Osteocyte (in vitro differentiated cells): ENCODE data around the gene FAHD1. TPM values are rescaled to one million over a fixed set of nuclear protein-coding genes. Genes with fewer than 3 reads are reported as not detected.

Experiments
- DNase-seq: peaks from one replicate; pipeline ENCODE4 v3.0.0; 2021; ENCODE audit warnings: mixed read lengths; ENCODE audit not compliant: unreplicated experiment; ENCODE audit errors: extremely low spot score
- H3K27ac Mint-ChIP-seq: one replicate; pipeline ENCODE4 v1.8.0; 2021; ENCODE audit warnings: mild to moderate bottlenecking, mixed read lengths; ENCODE audit not compliant: unreplicated experiment
- H3K27me3 Mint-ChIP-seq: one replicate; pipeline ENCODE4 v1.8.0; 2021; ENCODE audit warnings: mixed read lengths; ENCODE audit not compliant: unreplicated experiment
- H3K36me3 Mint-ChIP-seq: one replicate; pipeline ENCODE4 v1.8.0; 2021; ENCODE audit warnings: mixed read lengths; ENCODE audit not compliant: unreplicated experiment
- H3K4me1 Mint-ChIP-seq: one replicate; pipeline ENCODE4 v1.8.0; 2021; ENCODE audit warnings: mixed read lengths; ENCODE audit not compliant: unreplicated experiment
- H3K4me3 Mint-ChIP-seq: one replicate; pipeline ENCODE4 v1.8.0; 2021; ENCODE audit warnings: mild to moderate bottlenecking, moderate library complexity, mixed read lengths; ENCODE audit not compliant: unreplicated experiment
- H3K9me3 Mint-ChIP-seq: one replicate; pipeline ENCODE4 v1.8.0; 2021; ENCODE audit warnings: mixed read lengths; ENCODE audit not compliant: unreplicated experiment
- total RNA-seq: library from RNA; stranded (reverse); gene quantifications from 2 replicates; pipeline ENCODE4 v1.2.1, GENCODE V29; 2021
- TF ChIP-seq, protein P1 (sequence below): fragments of 200-600 bp; sonication (generic); IDR thresholded peaks from 2 replicates; pipeline ENCODE4 v1.5.0; 2021; ENCODE audit warnings: antibody characterized with exemption, mild to moderate bottlenecking, moderate library complexity

Gene FAHD1
- total RNA-seq, 1 donor from 2014 or later = 25.9 TPM

DNA sequence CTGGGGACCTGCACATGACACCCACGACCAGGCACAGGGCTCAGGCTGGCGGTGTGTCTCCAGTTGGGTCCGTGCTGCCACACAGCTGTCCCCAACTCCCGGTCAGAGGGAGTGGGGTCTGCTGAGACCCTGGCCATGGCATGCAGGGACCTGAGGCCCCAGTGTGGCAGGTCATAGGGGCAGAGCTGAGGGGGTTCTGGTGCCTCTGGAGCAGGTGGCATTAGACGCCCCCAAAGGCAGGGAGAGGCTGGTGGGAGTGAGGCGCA is 40.0 kb upstream of the FAHD1 start:
- Mint-ChIP-seq H3K36me3 (peaks cover 5% of the 10 kb centered on the region), H3K27ac (no peak overlapping the region), H3K9me3 (no peaks in the 10 kb centered on the region), H3K27me3 (no peaks in the 10 kb centered on the region), H3K4me1 (peaks cover 13% of the 10 kb centered on the region), H3K4me3 (no peak overlapping the region)
- TF ChIP-seq, protein P1, sequence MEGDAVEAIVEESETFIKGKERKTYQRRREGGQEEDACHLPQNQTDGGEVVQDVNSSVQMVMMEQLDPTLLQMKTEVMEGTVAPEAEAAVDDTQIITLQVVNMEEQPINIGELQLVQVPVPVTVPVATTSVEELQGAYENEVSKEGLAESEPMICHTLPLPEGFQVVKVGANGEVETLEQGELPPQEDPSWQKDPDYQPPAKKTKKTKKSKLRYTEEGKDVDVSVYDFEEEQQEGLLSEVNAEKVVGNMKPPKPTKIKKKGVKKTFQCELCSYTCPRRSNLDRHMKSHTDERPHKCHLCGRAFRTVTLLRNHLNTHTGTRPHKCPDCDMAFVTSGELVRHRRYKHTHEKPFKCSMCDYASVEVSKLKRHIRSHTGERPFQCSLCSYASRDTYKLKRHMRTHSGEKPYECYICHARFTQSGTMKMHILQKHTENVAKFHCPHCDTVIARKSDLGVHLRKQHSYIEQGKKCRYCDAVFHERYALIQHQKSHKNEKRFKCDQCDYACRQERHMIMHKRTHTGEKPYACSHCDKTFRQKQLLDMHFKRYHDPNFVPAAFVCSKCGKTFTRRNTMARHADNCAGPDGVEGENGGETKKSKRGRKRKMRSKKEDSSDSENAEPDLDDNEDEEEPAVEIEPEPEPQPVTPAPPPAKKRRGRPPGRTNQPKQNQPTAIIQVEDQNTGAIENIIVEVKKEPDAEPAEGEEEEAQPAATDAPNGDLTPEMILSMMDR = no peak
- DNase-seq = no peak

DNA sequence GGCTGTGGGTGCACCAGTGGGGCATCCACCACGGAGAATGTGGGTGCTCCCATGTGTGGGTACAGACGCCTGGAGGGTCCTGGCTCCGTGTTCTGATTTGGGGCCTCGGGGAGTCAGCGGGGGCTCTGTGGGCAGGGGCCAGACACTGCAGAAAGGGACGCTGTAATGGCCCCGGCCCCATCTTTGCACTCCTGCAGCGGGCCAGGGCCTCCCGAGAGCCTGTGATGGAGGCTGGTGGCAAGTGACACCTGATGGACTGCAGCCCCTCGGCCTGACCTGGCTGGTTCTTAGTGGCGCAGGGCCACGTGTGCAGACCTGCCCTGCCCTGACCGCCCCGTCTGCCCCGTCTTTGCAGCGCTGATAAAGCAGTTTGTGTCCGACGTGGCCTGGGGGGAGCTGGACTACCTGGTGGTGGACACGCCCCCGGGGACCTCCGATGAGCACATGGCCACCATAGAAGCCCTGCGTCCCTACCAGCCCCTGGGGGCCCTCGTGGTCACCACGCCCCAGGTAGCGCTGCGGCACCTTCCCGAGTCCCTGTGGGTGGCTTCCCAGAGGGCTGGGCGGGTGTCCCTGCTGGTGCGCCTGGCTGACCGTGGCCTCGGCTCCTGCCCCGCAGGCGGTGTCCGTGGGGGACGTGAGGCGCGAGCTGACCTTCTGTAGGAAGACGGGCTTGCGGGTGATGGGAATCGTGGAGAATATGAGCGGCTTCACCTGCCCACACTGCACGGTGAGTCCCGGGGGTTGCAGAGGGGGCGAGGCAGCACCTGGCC is 39.5 kb upstream of the FAHD1 start:
- H3K9me3 Mint-ChIP-seq = no peaks in the 10 kb centered on the region
- no peaks in the 10 kb centered on the region for H3K27me3 Mint-ChIP-seq

DNA sequence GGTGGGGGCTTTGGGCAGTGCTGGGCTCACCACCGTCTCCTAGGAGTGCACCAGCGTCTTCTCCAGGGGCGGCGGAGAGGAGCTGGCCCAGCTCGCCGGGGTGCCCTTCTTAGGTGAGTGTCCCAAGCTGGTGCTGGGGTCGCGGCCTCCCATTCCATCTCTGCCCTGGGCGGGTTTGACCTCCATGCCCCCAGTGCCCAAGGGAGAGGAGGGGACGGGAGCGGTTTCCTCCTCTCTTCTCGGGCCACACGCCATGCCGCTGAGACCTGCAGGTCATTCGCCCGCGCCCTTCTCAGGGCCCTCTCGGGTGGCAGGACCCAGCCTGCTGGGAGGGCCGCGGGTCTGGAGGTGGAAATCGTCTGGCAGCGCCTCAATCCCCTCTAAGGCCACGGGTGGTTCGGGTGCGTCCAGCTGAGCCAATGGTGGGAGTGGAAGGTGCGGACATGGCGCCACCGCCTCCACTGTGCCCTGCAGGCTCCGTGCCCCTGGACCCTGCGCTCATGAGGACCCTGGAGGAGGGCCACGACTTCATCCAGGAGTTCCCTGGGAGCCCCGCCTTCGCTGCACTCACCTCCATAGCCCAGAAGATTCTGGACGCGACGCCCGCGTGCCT is 38.8 kb upstream of the FAHD1 start:
- Mint-ChIP-seq H3K4me1 (peaks cover 11% of the 10 kb centered on the region), H3K27me3 (no peaks in the 10 kb centered on the region), H3K27ac (no peak overlapping the region), H3K9me3 (no peaks in the 10 kb centered on the region), H3K36me3 (peaks cover 5% of the 10 kb centered on the region), H3K4me3 (no peak overlapping the region)
- TF ChIP-seq, protein P1 = no peak
- DNase-seq = no peak

More for the DNA sequence above, 39.5 kb upstream of the FAHD1 start:
- H3K27ac Mint-ChIP-seq = no peak overlapping the region
- DNase-seq = no peak
- TF ChIP-seq, protein P1 = no peak
- no peak overlapping the region for H3K4me3 Mint-ChIP-seq
- H3K4me1 Mint-ChIP-seq = peaks cover 13% of the 10 kb centered on the region
- H3K36me3 Mint-ChIP-seq = peaks cover 5% of the 10 kb centered on the region

DNA sequence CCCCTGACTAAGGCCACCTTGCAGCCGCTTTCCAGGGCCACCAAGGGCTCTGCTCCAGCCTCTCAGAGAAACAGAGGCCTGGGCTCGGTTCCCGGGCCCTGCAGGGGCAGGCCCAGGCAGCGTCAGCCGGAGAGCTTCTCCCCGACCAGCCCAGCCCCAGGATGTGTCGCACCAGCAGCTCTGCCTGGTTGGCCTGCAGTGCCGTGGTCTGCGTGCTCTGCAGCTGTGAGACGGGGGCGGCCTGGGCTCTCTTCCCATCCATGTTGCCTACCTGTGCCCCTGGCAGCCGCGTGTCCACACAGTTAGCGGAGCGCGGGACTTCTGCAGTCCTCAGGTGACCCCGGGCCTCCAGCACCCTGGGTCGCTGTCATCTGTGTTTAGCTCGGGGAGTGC is 38.3 kb upstream of the FAHD1 start:
- Mint-ChIP-seq H3K9me3 (no peaks in the 10 kb centered on the region), H3K4me3 (no peak overlapping the region), H3K36me3 (peaks cover 5% of the 10 kb centered on the region), H3K27ac (no peak overlapping the region), H3K4me1 (peaks cover 6% of the 10 kb centered on the region), H3K27me3 (no peaks in the 10 kb centered on the region)
- no peak for DNase-seq
- TF ChIP-seq, protein P1 = no peak

DNA sequence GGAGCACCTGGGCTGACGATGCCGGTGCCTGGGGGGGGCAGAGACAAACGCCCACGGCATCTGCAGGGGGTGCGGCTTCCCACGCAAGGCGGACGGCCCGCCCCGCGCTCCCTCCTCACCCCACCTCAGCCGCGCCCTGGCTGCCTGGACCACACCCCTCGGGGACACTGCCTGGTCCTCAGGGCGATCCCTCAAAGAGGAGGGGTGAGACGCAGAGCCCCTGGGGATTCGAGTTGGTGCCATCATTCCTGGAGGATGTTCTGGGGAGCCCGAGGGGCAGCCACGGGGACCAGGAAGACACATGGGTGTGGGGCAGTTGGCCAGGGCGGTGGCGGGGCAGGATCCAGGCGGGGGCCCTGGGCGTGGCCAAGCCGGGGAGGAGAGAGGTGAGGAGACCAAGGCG is 37.4 kb upstream of the FAHD1 start:
- TF ChIP-seq, protein P1 = no peak
- DNase-seq = no peak
- peaks cover 5% of the 10 kb centered on the region for H3K36me3 Mint-ChIP-seq
- no peaks in the 10 kb centered on the region for H3K27me3 Mint-ChIP-seq
- no peak overlapping the region for H3K4me3 Mint-ChIP-seq
- no peaks in the 10 kb centered on the region for H3K9me3 Mint-ChIP-seq
- H3K4me1 Mint-ChIP-seq = peaks cover 3% of the 10 kb centered on the region
- no peak overlapping the region for H3K27ac Mint-ChIP-seq
